Measurements from ENCODE around the gene MBNL1.

Gene MBNL1

GRCh38 chr3:152413240-152413639, 144.5 kb downstream of the MBNL1 start:
- no peak for DNase-seq (ENCODE audit: low spot score)
- no CpG with 5 or more reads among the region's 2 CpGs for WGBS, 2 donors (ENCODE audit: extremely low coverage in 2 of 2, insufficient read length in 2 of 2, insufficient replicate concordance in 1 of 2)

DNA sequence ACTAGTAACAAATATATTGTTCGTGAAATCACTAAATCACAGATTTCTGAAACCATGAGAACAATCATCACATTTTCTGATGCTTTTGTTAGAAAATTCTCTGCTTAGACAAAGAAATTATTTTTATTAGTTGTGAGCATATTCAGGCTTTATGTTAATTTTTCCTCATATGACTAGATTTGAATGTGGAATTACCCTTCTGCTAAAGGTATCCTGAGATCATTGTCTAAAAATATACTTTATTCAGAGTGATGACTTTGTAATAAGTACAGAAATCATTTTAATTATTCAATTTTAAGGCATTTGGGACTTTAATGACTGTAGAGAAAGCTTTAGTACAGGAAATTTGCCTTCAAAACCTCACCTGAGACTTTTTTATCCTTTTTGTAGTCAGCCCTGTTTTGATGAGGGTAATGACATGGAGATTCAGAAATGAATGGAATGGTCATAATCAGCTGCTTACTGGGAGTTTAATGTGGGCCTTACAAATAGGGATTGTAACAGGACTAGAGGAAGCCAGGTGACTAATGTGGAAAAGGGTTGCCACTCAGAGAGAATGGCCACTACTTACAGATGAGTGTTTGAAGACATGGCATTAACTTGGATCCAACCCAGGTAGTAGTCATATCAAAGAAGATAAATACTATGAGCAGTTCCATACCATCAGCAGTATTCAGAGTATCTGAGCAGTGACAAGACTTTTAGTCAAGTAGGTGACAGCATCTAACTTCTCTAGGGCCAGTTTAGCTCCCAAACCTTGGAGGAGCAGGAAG, 148.3 kb downstream of the MBNL1 start:
- Histone ChIP-seq H2AFZ (ENCODE audit: low read length) (no peak overlapping the region), H3K4me1 (ENCODE audit: control insufficient read depth in 2 of 2, insufficient read depth in 1 of 2, low read depth in 1 of 2, low read length in 2 of 2) (no peaks in the 10 kb centered on the region), H4K8ac (ENCODE audit: low read depth, low read length) (no peak overlapping the region), H2AK5ac (ENCODE audit: low read depth, low read length) (no peak overlapping the region), H3K9ac (ENCODE audit: low read depth, low read length, poor library complexity) (no peak overlapping the region), H3K14ac (ENCODE audit: low read length) (no peak overlapping the region), H3K27ac (replicated peaks; ENCODE audit: low read length) (no peak overlapping the region), H3K4me3 (ENCODE audit: low read length in 2 of 2) (no peak overlapping the region), H3K9me3 (replicated peaks in 1 of 2; ENCODE audit: control insufficient read depth in 2 of 2, insufficient read depth in 1 of 2, low read depth in 1 of 2, low read length in 2 of 2) (peaks cover 0 to 8% of the 10 kb centered on the region in 2 donors), H3K4me2 (ENCODE audit: insufficient read depth, low read length, poor library complexity, severe bottlenecking) (no peak overlapping the region), H3K36me3 (replicated peaks in 1 of 2; ENCODE audit: control insufficient read depth in 2 of 2, insufficient read depth in 2 of 2, low read length in 2 of 2) (peaks cover 4 to 58% of the 10 kb centered on the region in 2 donors), H2BK5ac (ENCODE audit: low read length) (no peak overlapping the region), H2BK15ac (ENCODE audit: low read length) (no peak overlapping the region), H2BK120ac (ENCODE audit: low read depth, low read length) (no peak overlapping the region), H4K91ac (ENCODE audit: low read depth, low read length, poor library complexity) (no peak overlapping the region), H3K23ac (ENCODE audit: low read depth, low read length, poor library complexity) (no peak overlapping the region), H3K79me1 (ENCODE audit: low read depth, low read length) (peaks cover 1% of the 10 kb centered on the region), H3K4ac (ENCODE audit: low read length) (no peak overlapping the region), H3K18ac (ENCODE audit: low read length) (no peak overlapping the region), H3K27me3 (ENCODE audit: control insufficient read depth in 3 of 3, insufficient read depth in 3 of 3, low read depth in 1 of 3, low read length in 3 of 3) (no peaks in the 10 kb centered on the region), H2BK12ac (ENCODE audit: low read length) (no peak overlapping the region)
- no CpG with 5 or more reads among the region's 1 CpG for WGBS, 2 donors (ENCODE audit: extremely low coverage in 2 of 2, insufficient read length in 2 of 2, insufficient replicate concordance in 1 of 2)
- DNase-seq (ENCODE audit: low spot score) = no peak

More at GRCh38 chr3:152413240-152413639, 144.5 kb downstream of the MBNL1 start:
- Histone ChIP-seq H3K4me3 (ENCODE audit: low read length in 2 of 2) (no peak overlapping the region), H3K4me2 (ENCODE audit: insufficient read depth, low read length, poor library complexity, severe bottlenecking) (no peak overlapping the region), H2BK12ac (ENCODE audit: low read length) (no peak overlapping the region), H3K79me1 (ENCODE audit: low read depth, low read length) (peaks cover 1% of the 10 kb centered on the region), H3K9ac (ENCODE audit: low read depth, low read length, poor library complexity) (no peak overlapping the region), H4K8ac (ENCODE audit: low read depth, low read length) (no peak overlapping the region), H2BK15ac (ENCODE audit: low read length) (no peak overlapping the region), H3K36me3 (replicated peaks in 1 of 2; ENCODE audit: control insufficient read depth in 2 of 2, insufficient read depth in 2 of 2, low read length in 2 of 2) (peaks cover 2 to 32% of the 10 kb centered on the region in 2 donors), H3K4me1 (ENCODE audit: control insufficient read depth in 2 of 2, insufficient read depth in 1 of 2, low read depth in 1 of 2, low read length in 2 of 2) (no peaks in the 10 kb centered on the region), H2BK120ac (ENCODE audit: low read depth, low read length) (no peak overlapping the region), H3K18ac (ENCODE audit: low read length) (no peak overlapping the region), H3K9me3 (replicated peaks in 1 of 2; ENCODE audit: control insufficient read depth in 2 of 2, insufficient read depth in 1 of 2, low read depth in 1 of 2, low read length in 2 of 2) (no peaks in the 10 kb centered on the region), H3K14ac (ENCODE audit: low read length) (no peak overlapping the region), H3K23ac (ENCODE audit: low read depth, low read length, poor library complexity) (no peak overlapping the region), H3K4ac (ENCODE audit: low read length) (no peak overlapping the region), H2BK5ac (ENCODE audit: low read length) (no peak overlapping the region), H2AK5ac (ENCODE audit: low read depth, low read length) (no peak overlapping the region), H3K27ac (replicated peaks; ENCODE audit: low read length) (no peak overlapping the region), H2AFZ (ENCODE audit: low read length) (no peak overlapping the region), H4K91ac (ENCODE audit: low read depth, low read length, poor library complexity) (no peak overlapping the region), H3K27me3 (ENCODE audit: control insufficient read depth in 3 of 3, insufficient read depth in 3 of 3, low read depth in 1 of 3, low read length in 3 of 3) (no peaks in the 10 kb centered on the region)

GRCh38 chr3:152419748-152420147, 151.0 kb downstream of the MBNL1 start:
- peak overlapping the region; percentile 63 for H3K14ac ChIP-seq (ENCODE audit: low read length)
- H3K18ac ChIP-seq (ENCODE audit: low read length) = no peak overlapping the region
- no peaks in the 10 kb centered on the region for H3K27me3 ChIP-seq (ENCODE audit: control insufficient read depth in 3 of 3, insufficient read depth in 3 of 3, low read depth in 1 of 3, low read length in 3 of 3)
- H3K4ac ChIP-seq (ENCODE audit: low read length) = no peak overlapping the region
- H2BK12ac ChIP-seq (ENCODE audit: low read length) = no peak overlapping the region
- H2BK5ac ChIP-seq (ENCODE audit: low read length) = no peak overlapping the region
- H2AK5ac ChIP-seq (ENCODE audit: low read depth, low read length) = no peak overlapping the region
- H3K9ac ChIP-seq (ENCODE audit: low read depth, low read length, poor library complexity) = no peak overlapping the region
- DNase-seq (ENCODE audit: low spot score) = no peak
- no peak overlapping the region for H3K27ac ChIP-seq (replicated peaks; ENCODE audit: low read length)
- H3K36me3 ChIP-seq (replicated peaks in 1 of 2; ENCODE audit: control insufficient read depth in 2 of 2, insufficient read depth in 2 of 2, low read length in 2 of 2) = peaks cover 4 to 56% of the 10 kb centered on the region in 2 donors
- peaks cover 1% of the 10 kb centered on the region for H3K79me1 ChIP-seq (ENCODE audit: low read depth, low read length)
- no peak overlapping the region for H3K4me2 ChIP-seq (ENCODE audit: insufficient read depth, low read length, poor library complexity, severe bottlenecking)
- no peak overlapping the region for H3K23ac ChIP-seq (ENCODE audit: low read depth, low read length, poor library complexity)
- no peaks in the 10 kb centered on the region for H3K4me1 ChIP-seq (ENCODE audit: control insufficient read depth in 2 of 2, insufficient read depth in 1 of 2, low read depth in 1 of 2, low read length in 2 of 2)
- no peak overlapping the region for H2BK120ac ChIP-seq (ENCODE audit: low read depth, low read length)
- H3K9me3 ChIP-seq (replicated peaks in 1 of 2; ENCODE audit: control insufficient read depth in 2 of 2, insufficient read depth in 1 of 2, low read depth in 1 of 2, low read length in 2 of 2) = peaks cover 0 to 8% of the 10 kb centered on the region in 2 donors
- no peak overlapping the region for H3K4me3 ChIP-seq (ENCODE audit: low read length in 2 of 2)
- no peak overlapping the region for H2BK15ac ChIP-seq (ENCODE audit: low read length)
- no peak overlapping the region for H4K8ac ChIP-seq (ENCODE audit: low read depth, low read length)
- H4K91ac ChIP-seq (ENCODE audit: low read depth, low read length, poor library complexity) = no peak overlapping the region
- no CpG with 5 or more reads among the region's 7 CpGs for WGBS, 2 donors (ENCODE audit: extremely low coverage in 2 of 2, insufficient read length in 2 of 2, insufficient replicate concordance in 1 of 2)
- no peak overlapping the region for H2AFZ ChIP-seq (ENCODE audit: low read length)

- Histone ChIP-seq H2BK15ac (ENCODE audit: low read length) (no peak overlapping the region), H3K79me1 (ENCODE audit: low read depth, low read length) (no peaks in the 10 kb centered on the region), H3K23ac (ENCODE audit: low read depth, low read length, poor library complexity) (no peak overlapping the region), H3K27me3 (ENCODE audit: control insufficient read depth in 3 of 3, insufficient read depth in 3 of 3, low read depth in 1 of 3, low read length in 3 of 3) (no peaks in the 10 kb centered on the region), H2AFZ (ENCODE audit: low read length) (no peak overlapping the region), H2AK5ac (ENCODE audit: low read depth, low read length) (no peak overlapping the region), H3K27ac (replicated peaks; ENCODE audit: low read length) (no peak overlapping the region), H3K4me3 (ENCODE audit: low read length in 2 of 2) (no peak overlapping the region), H4K8ac (ENCODE audit: low read depth, low read length) (no peak overlapping the region), H3K4me1 (ENCODE audit: control insufficient read depth in 2 of 2, insufficient read depth in 1 of 2, low read depth in 1 of 2, low read length in 2 of 2) (no peaks in the 10 kb centered on the region), H3K4ac (ENCODE audit: low read length) (no peak overlapping the region), H3K4me2 (ENCODE audit: insufficient read depth, low read length, poor library complexity, severe bottlenecking) (no peak overlapping the region), H2BK12ac (ENCODE audit: low read length) (no peak overlapping the region), H3K36me3 (replicated peaks in 1 of 2; ENCODE audit: control insufficient read depth in 2 of 2, insufficient read depth in 2 of 2, low read length in 2 of 2) (peaks cover 3 to 42% of the 10 kb centered on the region in 2 donors), H3K9ac (ENCODE audit: low read depth, low read length, poor library complexity) (no peak overlapping the region), H3K18ac (ENCODE audit: low read length) (no peak overlapping the region), H2BK120ac (ENCODE audit: low read depth, low read length) (no peak overlapping the region), H4K91ac (ENCODE audit: low read depth, low read length, poor library complexity) (no peak overlapping the region), H3K14ac (ENCODE audit: low read length) (no peak overlapping the region), H2BK5ac (ENCODE audit: low read length) (no peak overlapping the region), H3K9me3 (replicated peaks in 1 of 2; ENCODE audit: control insufficient read depth in 2 of 2, insufficient read depth in 1 of 2, low read depth in 1 of 2, low read length in 2 of 2) (peaks cover 0 to 8% of the 10 kb centered on the region in 2 donors)
- no peak for DNase-seq (ENCODE audit: low spot score)
- WGBS, 2 donors (ENCODE audit: extremely low coverage in 2 of 2, insufficient read length in 2 of 2, insufficient replicate concordance in 1 of 2) = no CpG with 5 or more reads among the region's 6 CpGs
Measured at GRCh38 chr3:152421162-152421561, 152.4 kb downstream of the MBNL1 start.

Measured in neuronal stem cell (in vitro differentiated cells).